Measurements from ENCODE around the gene EIF5.

Gene EIF5

DNA sequence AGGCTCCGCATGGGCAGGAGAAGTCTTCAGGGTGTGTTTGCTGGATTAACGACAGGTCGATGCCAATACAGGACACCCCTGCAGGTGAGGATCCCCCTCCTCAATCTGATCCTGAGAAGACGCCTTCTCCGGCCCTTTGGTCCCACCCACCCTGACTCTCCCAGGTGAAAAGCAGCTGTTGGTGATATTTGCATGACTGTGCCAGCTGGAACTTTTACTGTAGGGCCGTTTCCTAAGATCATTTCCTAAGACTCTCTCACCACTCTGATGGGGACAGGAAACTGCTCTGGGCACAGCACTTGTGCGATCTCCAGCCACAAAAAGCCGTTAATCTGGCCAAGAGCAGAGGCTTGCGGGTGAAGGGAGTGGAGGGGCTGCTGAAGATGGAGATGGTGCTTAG is 16.8 kb upstream of the EIF5 start:
- Histone ChIP-seq H3K4me3 (ENCODE audit: low read length in 2 of 2) (no peak overlapping the region), H3K27ac (ENCODE audit: low read depth in 2 of 2, low read length in 2 of 2) (no peak overlapping the region), H3K36me3 (ENCODE audit: control insufficient read depth in 2 of 2, insufficient read depth in 2 of 2, low read length in 2 of 2) (no peaks in the 10 kb centered on the region), H3K9ac (ENCODE audit: low read depth in 1 of 2, low read length in 2 of 2) (no peak overlapping the region), H3K27me3 (ENCODE audit: control insufficient read depth in 2 of 2, insufficient read depth in 2 of 2, low read length in 2 of 2) (no peaks in the 10 kb centered on the region), H3K9me3 (ENCODE audit: control insufficient read depth in 2 of 2, low read length in 2 of 2) (no peaks in the 10 kb centered on the region), H3K4me1 (ENCODE audit: control insufficient read depth in 2 of 2, insufficient read depth in 2 of 2, low read length in 2 of 2) (no peaks in the 10 kb centered on the region)

DNA sequence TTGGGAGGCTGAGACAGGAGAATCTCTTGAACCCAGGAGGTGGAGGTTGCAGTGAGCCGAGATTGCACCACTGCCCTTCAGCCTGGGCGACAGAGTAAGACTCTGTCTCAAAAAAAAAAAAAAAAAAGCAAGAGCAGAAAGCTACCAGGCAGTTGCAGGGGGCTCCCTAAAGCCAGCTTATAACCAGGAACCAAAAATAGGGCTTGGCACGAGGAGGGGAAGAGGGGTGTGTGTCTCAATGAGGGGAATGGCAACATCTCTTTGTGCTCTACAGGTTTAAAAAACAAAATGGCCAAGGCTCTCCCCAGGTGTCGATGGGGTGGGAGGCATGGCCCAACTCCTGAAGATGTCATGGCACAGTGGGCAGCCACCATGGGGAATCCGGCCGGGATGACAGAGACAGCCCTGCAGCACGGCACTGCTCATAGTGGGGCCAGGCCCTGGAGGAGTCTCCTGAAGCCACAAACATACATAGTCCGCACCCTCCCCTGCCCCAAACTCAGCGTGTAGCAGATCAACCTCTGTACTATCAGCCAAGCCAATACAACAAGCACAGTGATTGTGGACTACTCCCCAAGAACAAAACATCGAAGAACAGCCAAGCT is 16.0 kb upstream of the EIF5 start:
- Histone ChIP-seq H3K9ac (ENCODE audit: low read depth in 1 of 2, low read length in 2 of 2) (no peak overlapping the region), H3K27ac (ENCODE audit: low read depth in 2 of 2, low read length in 2 of 2) (no peak overlapping the region), H3K4me1 (ENCODE audit: control insufficient read depth in 2 of 2, insufficient read depth in 2 of 2, low read length in 2 of 2) (no peaks in the 10 kb centered on the region), H3K27me3 (ENCODE audit: control insufficient read depth in 2 of 2, insufficient read depth in 2 of 2, low read length in 2 of 2) (no peaks in the 10 kb centered on the region), H3K4me3 (ENCODE audit: low read length in 2 of 2) (no peak overlapping the region), H3K9me3 (ENCODE audit: control insufficient read depth in 2 of 2, low read length in 2 of 2) (no peaks in the 10 kb centered on the region), H3K36me3 (ENCODE audit: control insufficient read depth in 2 of 2, insufficient read depth in 2 of 2, low read length in 2 of 2) (no peaks in the 10 kb centered on the region)

DNA sequence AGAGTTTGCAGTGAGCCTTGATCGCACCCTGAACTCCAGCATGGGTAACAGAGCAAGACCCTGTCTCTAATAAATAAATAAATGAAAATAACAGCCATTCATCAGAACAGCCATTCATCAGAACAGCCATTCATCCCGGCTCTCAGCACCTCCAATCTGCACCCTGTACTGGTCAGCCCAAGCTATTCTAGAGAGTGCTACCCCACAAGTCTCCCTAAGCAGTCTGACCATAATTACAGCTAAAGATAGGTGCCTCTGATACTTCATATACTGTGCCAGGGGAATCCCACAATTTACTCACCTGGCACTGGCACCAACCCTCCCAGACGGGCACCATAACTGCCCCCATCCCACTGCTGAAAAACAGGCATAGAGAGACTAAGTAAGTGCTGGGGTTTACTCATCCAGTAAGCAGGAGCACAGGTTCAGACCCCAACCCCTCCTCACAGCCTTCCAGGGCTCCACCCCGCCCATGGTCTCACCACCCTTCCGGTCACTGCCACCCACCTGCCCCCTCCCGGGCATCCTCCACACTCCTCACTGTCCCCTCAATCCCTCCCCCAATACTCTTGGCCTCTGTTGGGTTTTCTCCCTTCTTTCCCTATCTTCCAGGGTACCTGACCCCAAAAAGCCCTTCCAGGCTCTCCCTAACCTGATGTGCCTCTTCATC is 15.2 kb upstream of the EIF5 start:
- Histone ChIP-seq H3K9ac (ENCODE audit: low read depth in 1 of 2, low read length in 2 of 2) (no peak overlapping the region), H3K4me1 (ENCODE audit: control insufficient read depth in 2 of 2, insufficient read depth in 2 of 2, low read length in 2 of 2) (no peaks in the 10 kb centered on the region), H3K4me3 (ENCODE audit: low read length in 2 of 2) (peak overlapping the region in 1 of 2 donors; percentile 31), H3K36me3 (ENCODE audit: control insufficient read depth in 2 of 2, insufficient read depth in 2 of 2, low read length in 2 of 2) (no peaks in the 10 kb centered on the region), H3K27ac (ENCODE audit: low read depth in 2 of 2, low read length in 2 of 2) (peak overlapping the region in 1 of 2 donors; percentile 62), H3K27me3 (ENCODE audit: control insufficient read depth in 2 of 2, insufficient read depth in 2 of 2, low read length in 2 of 2) (no peaks in the 10 kb centered on the region), H3K9me3 (ENCODE audit: control insufficient read depth in 2 of 2, low read length in 2 of 2) (no peaks in the 10 kb centered on the region)

DNA sequence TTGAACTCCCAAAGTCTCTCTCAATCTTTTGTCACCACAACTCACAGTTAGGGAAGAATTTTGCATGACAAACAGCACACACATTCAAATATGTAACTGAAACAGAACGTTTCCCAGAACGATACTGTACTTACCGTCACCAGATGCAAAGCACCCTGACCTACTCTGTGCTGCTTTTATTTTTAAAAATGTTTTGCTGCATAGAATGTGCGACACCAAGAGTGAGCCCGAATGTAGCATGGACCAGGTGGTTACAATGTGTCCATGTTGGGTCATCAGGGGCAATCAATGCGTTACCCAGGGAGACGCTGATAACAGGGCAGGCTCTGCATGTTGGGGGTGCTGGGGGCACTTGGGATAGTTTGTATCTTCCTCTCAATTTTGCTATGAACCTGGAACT is 14.6 kb upstream of the EIF5 start:
- Histone ChIP-seq H3K27ac (ENCODE audit: low read depth in 2 of 2, low read length in 2 of 2) (peak overlapping the region in 1 of 2 donors; percentile 62), H3K9me3 (ENCODE audit: control insufficient read depth in 2 of 2, low read length in 2 of 2) (no peaks in the 10 kb centered on the region), H3K27me3 (ENCODE audit: control insufficient read depth in 2 of 2, insufficient read depth in 2 of 2, low read length in 2 of 2) (no peaks in the 10 kb centered on the region), H3K36me3 (ENCODE audit: control insufficient read depth in 2 of 2, insufficient read depth in 2 of 2, low read length in 2 of 2) (no peaks in the 10 kb centered on the region), H3K4me3 (ENCODE audit: low read length in 2 of 2) (no peak overlapping the region), H3K9ac (ENCODE audit: low read depth in 1 of 2, low read length in 2 of 2) (no peak overlapping the region), H3K4me1 (ENCODE audit: control insufficient read depth in 2 of 2, insufficient read depth in 2 of 2, low read length in 2 of 2) (no peaks in the 10 kb centered on the region)

DNA sequence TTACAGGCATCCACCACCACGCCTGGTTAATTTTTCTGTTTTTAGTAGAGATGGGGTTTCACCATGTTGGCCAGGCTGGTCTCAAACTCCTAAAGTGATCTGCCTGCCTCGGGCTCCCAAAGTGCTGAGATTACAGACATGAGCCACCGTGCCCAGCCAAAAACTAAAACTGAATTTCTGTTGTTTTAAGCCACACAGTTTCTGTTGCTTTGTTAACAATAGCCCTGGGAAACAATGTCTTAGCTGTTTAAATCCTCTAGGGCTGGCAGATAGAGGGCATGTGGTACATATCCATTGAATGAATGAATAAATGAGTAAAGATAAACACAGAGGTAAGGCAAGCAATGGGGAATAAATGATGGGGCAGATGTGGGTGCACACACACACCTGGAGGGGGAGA is 8.0 kb upstream of the EIF5 start:
- no peaks in the 10 kb centered on the region for H3K9me3 ChIP-seq (ENCODE audit: control insufficient read depth in 2 of 2, low read length in 2 of 2)
- H3K9ac ChIP-seq (ENCODE audit: low read depth in 1 of 2, low read length in 2 of 2), result no peak overlapping the region
- no peak overlapping the region for H3K27ac ChIP-seq (ENCODE audit: low read depth in 2 of 2, low read length in 2 of 2)
- H3K4me1 ChIP-seq (ENCODE audit: control insufficient read depth in 2 of 2, insufficient read depth in 2 of 2, low read length in 2 of 2), result no peaks in the 10 kb centered on the region
- H3K36me3 ChIP-seq (ENCODE audit: control insufficient read depth in 2 of 2, insufficient read depth in 2 of 2, low read length in 2 of 2), result no peaks in the 10 kb centered on the region
- no peak overlapping the region for H3K4me3 ChIP-seq (ENCODE audit: low read length in 2 of 2)
- no peaks in the 10 kb centered on the region for H3K27me3 ChIP-seq (ENCODE audit: control insufficient read depth in 2 of 2, insufficient read depth in 2 of 2, low read length in 2 of 2)

DNA sequence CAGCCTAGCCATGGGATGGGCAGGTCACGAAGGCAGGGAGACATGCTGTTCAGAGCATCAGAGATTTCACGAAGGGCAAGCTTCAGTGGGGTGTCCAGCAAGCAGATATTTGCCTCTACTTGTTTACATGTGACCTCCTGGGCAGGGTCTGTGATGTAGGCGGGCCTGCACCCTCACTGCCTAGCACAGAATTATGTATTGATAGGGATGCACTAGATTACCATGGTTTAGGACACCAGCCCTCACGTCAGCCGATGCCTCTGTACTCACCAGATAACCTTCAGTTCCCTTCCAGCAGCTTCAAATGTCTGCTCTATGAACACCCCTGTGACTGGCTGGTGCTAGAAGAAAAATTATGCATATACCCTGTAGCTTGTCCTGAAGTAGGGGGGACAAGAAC is 5.1 kb upstream of the EIF5 start:
- Histone ChIP-seq H3K4me1 (ENCODE audit: control insufficient read depth in 2 of 2, insufficient read depth in 2 of 2, low read length in 2 of 2) (peaks cover 0 to 4% of the 10 kb centered on the region in 2 donors), H3K9me3 (ENCODE audit: control insufficient read depth in 2 of 2, low read length in 2 of 2) (no peaks in the 10 kb centered on the region), H3K36me3 (ENCODE audit: control insufficient read depth in 2 of 2, insufficient read depth in 2 of 2, low read length in 2 of 2) (no peaks in the 10 kb centered on the region), H3K27ac (ENCODE audit: low read depth in 2 of 2, low read length in 2 of 2) (no peak overlapping the region), H3K4me3 (ENCODE audit: low read length in 2 of 2) (no peak overlapping the region), H3K9ac (ENCODE audit: low read depth in 1 of 2, low read length in 2 of 2) (no peak overlapping the region), H3K27me3 (ENCODE audit: control insufficient read depth in 2 of 2, insufficient read depth in 2 of 2, low read length in 2 of 2) (no peaks in the 10 kb centered on the region)

DNA sequence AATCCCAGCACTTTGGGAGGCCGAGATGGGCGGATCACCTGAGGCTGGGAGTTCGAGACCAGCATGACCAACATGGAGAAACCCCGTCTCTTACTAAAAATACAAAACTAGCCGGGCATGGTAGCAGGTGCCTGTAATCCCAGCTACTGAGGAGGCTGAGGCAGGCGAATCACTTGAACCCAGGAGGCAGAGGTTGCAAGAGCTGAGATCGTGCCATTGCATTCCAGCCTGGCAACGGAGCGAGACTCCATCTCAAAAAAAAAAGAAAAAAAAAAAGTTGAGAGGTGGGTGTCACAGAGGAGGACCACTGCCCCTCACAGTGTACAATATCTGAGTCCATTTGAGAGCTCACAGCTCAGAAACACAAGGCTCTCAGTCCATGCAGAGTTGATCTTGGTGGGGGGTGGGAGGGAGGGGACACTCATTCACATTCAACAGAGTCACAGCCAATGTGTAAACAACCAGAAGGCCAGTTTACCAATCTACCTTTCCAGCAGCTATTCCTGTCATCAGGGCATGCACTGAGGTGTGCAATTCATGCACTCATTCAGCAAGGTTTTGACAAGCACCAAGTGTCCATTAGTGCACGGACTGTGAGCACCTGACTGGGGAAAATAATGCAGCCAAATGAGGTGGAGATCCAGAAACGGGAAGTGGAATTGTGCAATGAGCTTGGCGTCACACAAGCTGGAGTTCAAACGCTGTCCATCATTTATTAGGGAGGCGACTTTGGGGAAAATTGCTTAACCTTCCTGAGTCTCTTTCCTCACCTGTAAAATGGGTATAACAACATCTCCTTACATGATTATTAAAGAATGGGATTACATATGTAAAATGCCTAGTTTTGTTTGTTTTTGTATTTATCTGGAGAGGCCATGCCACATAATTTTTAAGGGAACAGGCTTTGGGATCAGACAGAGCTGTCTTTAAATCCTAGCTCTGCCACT is 4.4 kb upstream of the EIF5 start:
- Histone ChIP-seq H3K36me3 (ENCODE audit: control insufficient read depth in 2 of 2, insufficient read depth in 2 of 2, low read length in 2 of 2) (no peaks in the 10 kb centered on the region), H3K27ac (ENCODE audit: low read depth in 2 of 2, low read length in 2 of 2) (no peak overlapping the region), H3K9me3 (ENCODE audit: control insufficient read depth in 2 of 2, low read length in 2 of 2) (no peaks in the 10 kb centered on the region), H3K4me1 (ENCODE audit: control insufficient read depth in 2 of 2, insufficient read depth in 2 of 2, low read length in 2 of 2) (peaks cover 0 to 4% of the 10 kb centered on the region in 2 donors), H3K27me3 (ENCODE audit: control insufficient read depth in 2 of 2, insufficient read depth in 2 of 2, low read length in 2 of 2) (no peaks in the 10 kb centered on the region), H3K9ac (ENCODE audit: low read depth in 1 of 2, low read length in 2 of 2) (no peak overlapping the region), H3K4me3 (ENCODE audit: low read length in 2 of 2) (no peak overlapping the region)

DNA sequence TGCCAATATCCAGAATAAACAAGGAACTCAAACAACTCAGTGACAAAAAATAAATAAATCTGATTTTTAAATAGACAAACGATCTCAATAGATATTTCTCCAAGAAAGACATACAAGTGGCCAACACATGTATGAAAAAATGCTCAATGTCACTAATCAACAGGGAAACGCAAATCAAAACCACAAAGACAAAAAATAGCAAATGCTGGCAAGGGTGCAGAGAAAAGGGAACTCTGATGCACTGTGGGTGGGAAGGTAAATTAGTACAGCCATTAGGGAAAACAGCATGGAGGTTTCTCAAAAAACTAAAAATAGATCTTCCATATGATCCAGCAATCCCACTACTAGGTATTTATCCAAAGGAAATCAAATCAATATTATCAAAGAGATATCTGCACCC is 3.5 kb upstream of the EIF5 start:
- peaks cover 3 to 9% of the 10 kb centered on the region in 2 donors for H3K4me1 ChIP-seq (ENCODE audit: control insufficient read depth in 2 of 2, insufficient read depth in 2 of 2, low read length in 2 of 2)
- H3K36me3 ChIP-seq (ENCODE audit: control insufficient read depth in 2 of 2, insufficient read depth in 2 of 2, low read length in 2 of 2), result peaks cover 0 to 5% of the 10 kb centered on the region in 2 donors
- H3K4me3 ChIP-seq (ENCODE audit: low read length in 2 of 2), result no peak overlapping the region
- no peaks in the 10 kb centered on the region for H3K27me3 ChIP-seq (ENCODE audit: control insufficient read depth in 2 of 2, insufficient read depth in 2 of 2, low read length in 2 of 2)
- H3K27ac ChIP-seq (ENCODE audit: low read depth in 2 of 2, low read length in 2 of 2), result no peak overlapping the region
- H3K9me3 ChIP-seq (ENCODE audit: control insufficient read depth in 2 of 2, low read length in 2 of 2), result no peaks in the 10 kb centered on the region
- H3K9ac ChIP-seq (ENCODE audit: low read depth in 1 of 2, low read length in 2 of 2), result no peak overlapping the region

DNA sequence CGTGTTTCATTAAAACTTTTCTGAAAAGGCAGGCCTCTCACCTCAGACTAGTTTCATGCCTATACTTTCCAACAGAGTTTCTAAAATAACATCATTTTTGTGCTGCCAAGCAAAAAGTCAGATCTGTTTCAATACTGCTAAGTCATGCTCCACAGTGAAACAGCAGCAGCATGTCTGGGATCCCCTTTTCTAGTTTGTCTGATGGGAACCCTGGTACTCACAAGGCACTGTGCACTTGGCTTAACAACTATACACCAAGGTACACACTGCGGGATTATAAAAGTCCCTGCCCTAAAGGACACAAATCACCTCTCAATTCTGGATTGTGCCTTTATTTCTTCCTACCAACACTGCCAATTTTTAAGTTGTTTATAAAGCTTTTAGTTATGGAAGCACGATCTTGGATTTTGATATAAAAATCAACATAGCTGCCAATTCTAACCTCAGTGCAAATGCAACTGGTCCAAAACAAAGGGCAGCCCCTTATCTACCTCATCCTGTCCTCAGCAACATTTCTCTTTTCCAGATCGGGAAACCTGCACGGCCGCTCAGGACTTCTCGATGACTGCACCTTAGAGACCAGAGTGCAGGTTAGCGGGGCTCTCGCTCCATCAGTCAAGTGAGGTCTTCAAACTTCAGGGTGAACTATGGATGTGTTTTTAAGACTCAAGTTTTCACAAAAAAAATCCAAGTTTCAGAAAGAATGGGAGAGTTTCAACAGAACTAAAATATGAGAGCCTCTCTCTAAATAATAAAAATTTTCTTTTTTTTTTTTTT is 1.7 kb upstream of the EIF5 start:
- H3K27ac ChIP-seq (ENCODE audit: low read depth in 2 of 2, low read length in 2 of 2), result no peak overlapping the region
- no peaks in the 10 kb centered on the region for H3K9me3 ChIP-seq (ENCODE audit: control insufficient read depth in 2 of 2, low read length in 2 of 2)
- peaks cover 18 to 23% of the 10 kb centered on the region in 2 donors for H3K36me3 ChIP-seq (ENCODE audit: control insufficient read depth in 2 of 2, insufficient read depth in 2 of 2, low read length in 2 of 2)
- H3K9ac ChIP-seq (ENCODE audit: low read depth in 1 of 2, low read length in 2 of 2), result peak overlapping the region in 1 of 2 donors; percentile 94
- H3K27me3 ChIP-seq (ENCODE audit: control insufficient read depth in 2 of 2, insufficient read depth in 2 of 2, low read length in 2 of 2), result no peaks in the 10 kb centered on the region
- H3K4me1 ChIP-seq (ENCODE audit: control insufficient read depth in 2 of 2, insufficient read depth in 2 of 2, low read length in 2 of 2), result peaks cover 15 to 17% of the 10 kb centered on the region in 2 donors
- peak overlapping the region in 1 of 2 donors; percentile 86 for H3K4me3 ChIP-seq (ENCODE audit: low read length in 2 of 2)
